CD4-positive, alpha-beta T cell (primary cell): ENCODE measurements around the gene KLHL17. TPM values are rescaled to one million over a fixed set of nuclear protein-coding genes. Genes with fewer than 3 reads are reported as not detected.

Source experiments
- ATAC-seq: fragments of 200-7000 bp; cut with Tn5 transposase; one replicate; pipeline ENCODE4 v1.10.0; 2022; ENCODE audit warnings: mild to moderate bottlenecking; ENCODE audit not compliant: poor library complexity
- CTCF ChIA-PET: fragments of 350-600 bp; sonication (Branson Sonifier 250); formaldehyde crosslinking; loops from one replicate; lab custom pipeline; 2021; ENCODE audit warnings: antibody characterized with exemption, inconsistent platforms; lab: Charles Lee
- POLR2A ChIA-PET: fragments of 350-600 bp; sonication (Branson Sonifier 250); formaldehyde crosslinking; loops from one replicate; lab custom pipeline; 2021; ENCODE audit warnings: antibody characterized with exemption, inconsistent platforms; lab: Charles Lee
- DNase-seq, 14 experiments: peaks; one replicate each; pipeline ENCODE4 v3.0.0-alpha.2; 2013 to 2020; ENCODE audit warnings: mixed read lengths in 2 of 14
- H3K27ac ChIP-seq, 2 donors: one replicate each; pipeline versions ENCODE4 v1.5.1 to v1.7.0; 2013; ENCODE audit warnings: low read length in 2 of 2, low read depth in 1 of 2, mild to moderate bottlenecking in 1 of 2
- H3K27me3 ChIP-seq, 2 experiments: 1 replicate in 1 of 2; 2 replicates in 1 of 2; pipeline versions ENCODE4 v1.6.1 to v1.7.0; 2013; ENCODE audit warnings: low read length in 2 of 2, control low read depth in 1 of 2, mild to moderate bottlenecking in 1 of 2, moderate library complexity in 1 of 2; ENCODE audit not compliant: insufficient read depth in 2 of 2, control insufficient read depth in 1 of 2
- H3K36me3 ChIP-seq: one replicate; pipeline ENCODE4 v1.6.1; 2013; ENCODE audit warnings: low read length, control low read depth; ENCODE audit not compliant: insufficient read depth
- H3K4me1 ChIP-seq: one replicate; pipeline ENCODE4 v1.6.1; 2013; ENCODE audit warnings: low read length, control low read depth; ENCODE audit not compliant: insufficient read depth
- H3K4me3 ChIP-seq: one replicate; pipeline ENCODE4 v1.5.1; 2013; ENCODE audit warnings: mild to moderate bottlenecking, low read length, moderate library complexity
- H3K9me3 ChIP-seq, 2 experiments: 1 replicate in 1 of 2; 2 replicates in 1 of 2; pipeline versions ENCODE4 v1.6.1 to v1.7.0; 2013; ENCODE audit warnings: low read length in 2 of 2, mild to moderate bottlenecking in 2 of 2, control low read depth in 1 of 2, moderate library complexity in 1 of 2; ENCODE audit not compliant: control insufficient read depth in 1 of 2, insufficient read depth in 1 of 2
- H3K27ac Mint-ChIP-seq: one replicate; pipeline ENCODE4 v1.8.0; 2020; ENCODE audit warnings: mixed read lengths
- H3K27me3 Mint-ChIP-seq: one replicate; pipeline ENCODE4 v1.8.0; 2021; ENCODE audit warnings: mixed read lengths
- H3K36me3 Mint-ChIP-seq: one replicate; pipeline ENCODE4 v1.8.0; 2021; ENCODE audit warnings: low read depth, mixed read lengths
- H3K4me1 Mint-ChIP-seq: one replicate; pipeline ENCODE4 v1.8.0; 2021; ENCODE audit warnings: low read depth, mixed read lengths
- H3K4me3 Mint-ChIP-seq: one replicate; pipeline ENCODE4 v1.8.0; 2020; ENCODE audit warnings: mild to moderate bottlenecking, mixed read lengths
- H3K9me3 Mint-ChIP-seq: one replicate; pipeline ENCODE4 v1.8.0; 2020; ENCODE audit warnings: mixed read lengths
- CTCF ChIP-seq: fragments of 200-600 bp; IDR thresholded peaks from one replicate; pipeline ENCODE4 v1.8.0; 2022; ENCODE audit warnings: antibody characterized with exemption, mild to moderate bottlenecking
- intact Hi-C, 2 experiments: fragments of 100-400 bp; cut with DNase I in 1 of 2; cut with micrococcal nuclease in 1 of 2; formaldehyde crosslinking; loops; one replicate each; pipeline versions ENCODE4 v1.15.1 to v1.9.0; 2023 to 2025; cut with DNase I, micrococcal nuclease
- total RNA-seq, 174 experiments: library from RNA in 2 of 174; stranded (reverse) in 2 of 174; gene quantifications; one replicate each; pipeline ENCODE4 v1.2.3 and lab custom pipeline; 2021 to 2026

KLHL17 gene
- total RNA-seq, 2 experiments from 2014 or later = 13.9 TPM

- H3K36me3 Mint-ChIP-seq = peaks cover 85% of the 10 kb centered on the region
- Histone ChIP-seq H3K27ac (no peak overlapping the region), H3K4me3 (no peak overlapping the region), H3K4me1 (peaks cover 4% of the 10 kb centered on the region), H3K36me3 (peaks cover 96% of the 10 kb centered on the region), H3K27me3 (no peaks in the 10 kb centered on the region), H3K9me3 (no peaks in the 10 kb centered on the region)
- intact Hi-C loops = no loop called here
- POLR2A ChIA-PET = no interaction called here
- ATAC-seq (no peak), DNase-seq (no peak)
- H3K9me3 Mint-ChIP-seq = no peaks in the 10 kb centered on the region
- no peak for TF ChIP-seq CTCF
- no peak overlapping the region for H3K27ac Mint-ChIP-seq
- H3K4me1 Mint-ChIP-seq = peaks cover under 1% of the 10 kb centered on the region
- CTCF ChIA-PET = no interaction called here
- no peaks in the 10 kb centered on the region for H3K27me3 Mint-ChIP-seq
- H3K4me3 Mint-ChIP-seq = no peak overlapping the region
Observed at GRCh38 chr1:952201-952600, 8.2 kb upstream of the KLHL17 start.

GRCh38 chr1:952603-953002, 7.8 kb upstream of the KLHL17 start:
- Histone ChIP-seq H3K4me3 (no peak overlapping the region), H3K9me3 (no peaks in the 10 kb centered on the region), H3K36me3 (peaks cover 95% of the 10 kb centered on the region), H3K27ac (no peak overlapping the region), H3K27me3 (no peaks in the 10 kb centered on the region), H3K4me1 (peaks cover 8% of the 10 kb centered on the region)
- H3K36me3 Mint-ChIP-seq = peaks cover 84% of the 10 kb centered on the region
- H3K9me3 Mint-ChIP-seq = no peaks in the 10 kb centered on the region
- intact Hi-C loops = no loop called here
- peaks cover 4% of the 10 kb centered on the region for H3K4me1 Mint-ChIP-seq
- no peaks in the 10 kb centered on the region for H3K27me3 Mint-ChIP-seq
- ATAC-seq = no peak
- peak overlapping the region; percentile 7 for H3K4me3 Mint-ChIP-seq
- no peak for TF ChIP-seq CTCF
- H3K27ac Mint-ChIP-seq = no peak overlapping the region
- ChIA-PET POLR2A (no interaction called here), CTCF (no interaction called here)
- DNase-seq = no peak

- ChIA-PET CTCF (no interaction called here), POLR2A (no interaction called here)
- H3K4me1 ChIP-seq = peaks cover 20% of the 10 kb centered on the region
- DNase-seq (no peak), ATAC-seq (no peak)
- H3K27me3 ChIP-seq = no peaks in the 10 kb centered on the region
- H3K27ac ChIP-seq = no peak overlapping the region
- peaks cover 12% of the 10 kb centered on the region for H3K4me1 Mint-ChIP-seq
- TF ChIP-seq CTCF = no peak
- peaks cover 88% of the 10 kb centered on the region for H3K36me3 Mint-ChIP-seq
- no peaks in the 10 kb centered on the region for H3K9me3 Mint-ChIP-seq
- no peak overlapping the region for H3K4me3 ChIP-seq
- H3K36me3 ChIP-seq = peaks cover 85% of the 10 kb centered on the region
- H3K4me3 Mint-ChIP-seq = peak overlapping the region; percentile 45
- no peaks in the 10 kb centered on the region for H3K9me3 ChIP-seq
- no peaks in the 10 kb centered on the region for H3K27me3 Mint-ChIP-seq
- H3K27ac Mint-ChIP-seq = no peak overlapping the region
- intact Hi-C loops = no loop called here
Observed at GRCh38 chr1:953524-954320, 6.7 kb upstream of the KLHL17 start.
